ENCODE data around the gene TMEM129. TPM values are rescaled to one million over a fixed set of nuclear protein-coding genes. Genes with fewer than 3 reads are reported as not detected.

The TMEM129 gene
- 31.8 and 37.8 TPM in 2 replicates for total RNA-seq

DNA sequence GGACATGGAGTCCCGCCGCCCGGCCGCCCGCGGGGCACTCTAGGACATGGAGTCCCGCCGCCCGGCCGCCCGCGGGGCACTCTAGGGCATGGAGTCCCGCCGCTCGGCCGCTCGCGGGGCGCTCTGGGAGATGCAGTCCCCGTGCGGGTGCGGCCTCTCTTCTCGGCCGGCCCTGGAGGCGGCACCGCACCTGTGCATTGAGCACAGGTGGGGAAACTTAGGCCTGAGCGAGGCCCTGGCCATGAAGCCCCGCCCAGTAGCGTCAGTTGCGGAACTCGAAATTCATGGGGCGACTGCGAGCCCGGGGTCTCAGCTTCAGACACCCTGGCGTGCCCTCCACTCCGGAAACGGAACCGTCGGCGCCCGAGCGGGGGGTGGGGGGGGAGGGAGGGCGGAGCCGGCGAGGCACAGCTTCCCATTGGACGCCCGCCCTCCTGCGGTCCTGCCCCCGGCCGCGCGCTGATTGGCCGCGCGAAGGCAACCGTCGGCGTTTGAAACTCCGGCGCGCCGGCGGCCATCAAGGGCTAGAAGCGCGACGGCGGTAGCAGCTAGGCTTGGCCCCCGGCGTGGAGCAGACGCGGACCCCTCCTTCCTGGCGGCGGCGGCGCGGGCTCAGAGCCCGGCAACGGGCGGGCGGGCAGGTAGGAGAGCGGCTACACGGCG, at the start of gene TMEM129, which contains the start of gene TACC3:
TMEM129 (minus strand) TSS at position 321 of the 663 bp plus-strand sequence. CDS start 486 bp downstream, outside the sequence.
TACC3 (plus strand) TSS at position 519 of the 663 bp plus-strand sequence. CDS start 1,901 bp downstream, outside the sequence.

DNA sequence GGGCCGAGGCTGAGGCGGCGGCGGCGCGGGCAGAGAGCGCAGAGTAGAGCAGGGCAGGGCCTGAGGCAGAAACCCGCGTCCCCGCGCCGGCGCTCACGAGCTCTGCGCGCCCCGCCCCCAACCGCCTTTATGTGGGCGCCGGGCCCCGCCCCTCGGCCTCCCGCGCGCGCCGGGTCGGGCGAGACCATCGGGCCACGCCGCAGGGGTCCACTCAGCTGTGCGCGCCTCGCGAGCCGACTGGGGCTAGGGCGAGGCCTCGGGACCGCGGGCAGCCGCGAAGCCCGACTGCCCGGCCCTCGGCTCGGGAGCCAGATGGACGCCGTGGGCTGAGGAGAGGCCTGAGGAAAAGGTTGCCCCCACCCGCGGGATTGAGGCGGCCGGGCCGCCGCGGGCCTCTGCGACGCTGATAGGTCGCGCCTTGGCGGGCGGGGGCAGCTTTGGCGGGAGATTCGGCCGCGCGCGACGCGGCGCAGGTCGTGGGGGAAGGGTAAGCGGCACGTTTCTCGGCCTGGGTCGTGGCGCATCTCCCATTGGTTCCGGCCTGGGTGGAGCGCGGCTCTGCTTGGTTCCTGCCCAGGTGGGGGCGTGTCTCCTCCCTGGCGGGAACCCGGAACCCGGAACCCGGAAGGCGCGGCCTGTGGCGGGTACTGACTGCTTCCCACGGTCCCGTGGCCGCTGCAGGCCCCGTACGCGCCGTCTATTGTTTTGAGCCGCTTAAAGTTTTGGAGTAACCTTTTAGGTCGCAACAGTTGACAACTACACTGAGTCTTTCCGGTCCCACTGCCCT, 8.7 kb downstream of the TMEM129 start, which contains the start of gene SLBP:
SLBP (minus strand) TSS at position 104 of the 787 bp plus-strand sequence. CDS start 131 bp downstream, outside the sequence.

DNA sequence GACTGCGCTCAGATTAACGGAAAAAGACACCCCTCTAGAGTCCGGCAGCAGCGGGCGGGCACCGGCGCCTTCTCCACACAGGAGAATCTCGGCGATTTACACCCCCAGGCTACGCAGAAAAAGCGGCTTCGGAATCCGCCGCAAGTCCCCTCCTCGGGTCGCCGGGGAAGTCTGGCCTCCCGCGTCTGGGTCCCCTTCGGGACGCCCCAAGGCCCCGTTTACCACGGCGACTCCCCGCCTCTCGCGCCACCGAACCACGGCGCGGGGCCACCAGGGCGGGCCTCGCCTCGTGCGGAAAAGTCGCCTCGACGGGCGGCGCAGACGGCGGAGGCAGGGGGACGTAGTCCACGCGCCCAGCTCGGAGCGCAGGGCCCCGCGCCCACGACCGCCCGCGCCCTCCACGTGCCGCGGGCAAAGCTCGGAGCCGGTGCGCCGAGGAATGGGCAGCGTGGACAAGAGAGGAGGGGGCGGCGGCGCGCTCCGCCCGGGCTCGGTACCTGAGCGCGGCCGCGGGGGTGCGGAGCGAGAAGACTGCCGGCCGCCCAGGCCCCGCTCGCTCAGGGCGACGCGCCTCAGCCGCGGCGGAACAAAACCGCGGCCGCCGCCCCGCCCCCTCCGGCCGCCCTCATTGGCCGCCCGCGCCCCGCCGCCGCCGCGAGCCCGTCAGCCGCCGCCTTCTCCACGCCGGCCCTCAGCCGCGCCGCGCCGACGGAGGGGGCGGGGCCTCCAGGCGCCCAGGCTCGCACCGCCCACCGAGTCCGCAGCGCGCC, 37.2 kb downstream of the TMEM129 start, which contains the start of gene FAM53A:
FAM53A (minus strand) TSS at position 578 of the 770 bp plus-strand sequence. CDS start 15,572 bp downstream, outside the sequence.

Other genes starting within 250 kb of the TMEM129 start
- 0.39 and 0.60 TPM in 2 replicates for gene FAM53A, start 37.0 kb downstream of the TMEM129 start, total RNA-seq
- 80.0 and 81.2 TPM in 2 replicates for gene SLBP, start 9.0 kb downstream of the TMEM129 start, total RNA-seq
- 57.1 and 78.8 TPM in 2 replicates for gene TACC3, start 198 bp upstream of the TMEM129 start, total RNA-seq
- gene FGFR3, start 72.0 kb upstream of the TMEM129 start, total RNA-seq = 0.89 and 3.9 TPM in 2 replicates
- gene LETM1, start 134.8 kb upstream of the TMEM129 start, total RNA-seq = 46.8 and 59.1 TPM in 2 replicates
- 65.7 and 78.3 TPM in 2 replicates for gene NSD2, start 150.1 kb upstream of the TMEM129 start, total RNA-seq

Data from mammary microvascular endothelial cell (primary cell).